GM19035 (cell line): ENCODE results near the gene SPEM3.

Source experiments
- ATAC-seq: cut with Tn5 transposase; IDR thresholded peaks from one replicate; pipeline ENCODE4 v1.9.1; 2021; ENCODE audit not compliant: unreplicated experiment

The SPEM3 gene

GRCh38 chr17:7428557-7428956 lies at the start of gene SPEM3:
Gene SPEM3, plus strand, starts transcription at chr17:7428857. Its CDS starts 46 bp downstream, at chr17:7428903.
- ATAC-seq = no peak

- no peak for ATAC-seq
These were observed 49.5 kb upstream of the SPEM3 start for GRCh38 chr17:7379134-7379533.

GRCh38 chr17:7380321-7380720 lies 48.3 kb upstream of the SPEM3 start:
- ATAC-seq = no peak

- no peak for ATAC-seq
These were observed 47.6 kb upstream of the SPEM3 start, which contains the start of gene TNK1 for GRCh38 chr17:7380855-7381683. Gene TNK1, plus strand, starts transcription at chr17:7381089. Its CDS starts 1,838 bp downstream, at chr17:7382927.

GRCh38 chr17:7382901-7383300 lies 45.8 kb upstream of the SPEM3 start:
- ATAC-seq = no peak

- ATAC-seq = no peak
These were observed 45.3 kb upstream of the SPEM3 start for GRCh38 chr17:7383371-7383741.

GRCh38 chr17:7383742-7384488 lies 44.7 kb upstream of the SPEM3 start:
- ATAC-seq = peak; percentile 68

GRCh38 chr17:7384489-7385081 lies 44.1 kb upstream of the SPEM3 start:
- no peak for ATAC-seq

- no peak for ATAC-seq
These were observed 39.8 kb upstream of the SPEM3 start for GRCh38 chr17:7388856-7389255.

GRCh38 chr17:7389924-7390910 lies 38.4 kb upstream of the SPEM3 start:
- ATAC-seq = no peak

GRCh38 chr17:7391307-7391706 lies 37.4 kb upstream of the SPEM3 start:
- ATAC-seq = no peak

GRCh38 chr17:7392696-7393612 lies 35.7 kb upstream of the SPEM3 start:
- ATAC-seq = no peak

- peak; percentile 44 for ATAC-seq
These were observed 34.8 kb upstream of the SPEM3 start for GRCh38 chr17:7393613-7394451.

- ATAC-seq = peak; percentile 81
These were observed 34.0 kb upstream of the SPEM3 start, which contains the start of gene PLSCR3 for GRCh38 chr17:7394452-7395191. Gene PLSCR3, minus strand, starts transcription at chr17:7394525. Its CDS starts 415 bp downstream, at chr17:7394110.

- no peak for ATAC-seq
These were observed 32.5 kb upstream of the SPEM3 start for GRCh38 chr17:7396147-7396546.

- no peak for ATAC-seq
These were observed 30.0 kb upstream of the SPEM3 start for GRCh38 chr17:7398612-7399011.

- ATAC-seq = no peak
These were observed 25.5 kb upstream of the SPEM3 start for GRCh38 chr17:7403043-7403726.

GRCh38 chr17:7403727-7403976 lies 25.0 kb upstream of the SPEM3 start:
- ATAC-seq = no peak
